Subcutaneous adipose tissue (tissue), 4 donors: ENCODE results near the gene CCDC102B. TPM values are rescaled to one million over a fixed set of nuclear protein-coding genes. Genes with fewer than 3 reads are reported as not detected.

Experiments
- small RNA-seq: library from RNA; depleted of rRNA; stranded (forward); fragments of <200 nt; gene quantifications from one replicate; pipeline ENCODE3, GENCODE V24; 2016
- total RNA-seq, 4 donors: library from RNA; depleted of rRNA; stranded (reverse); fragments of >200 nt; gene quantifications; one replicate each; pipeline ENCODE4 v1.1.0, GENCODE V29; 2016
- TF ChIP-seq, protein P1 (sequence below): fragments of 450-650 bp; IDR thresholded peaks from one replicate; pipeline ENCODE4 v1.5.1; 2016; ENCODE audit warnings: low read depth, mild to moderate bottlenecking, control low read depth, antibody characterized with exemption, moderate library complexity

The CCDC102B gene
- total RNA-seq, 4 donors from 2014 or later, result 4.7 to 13.8 (median 12.6) TPM

DNA sequence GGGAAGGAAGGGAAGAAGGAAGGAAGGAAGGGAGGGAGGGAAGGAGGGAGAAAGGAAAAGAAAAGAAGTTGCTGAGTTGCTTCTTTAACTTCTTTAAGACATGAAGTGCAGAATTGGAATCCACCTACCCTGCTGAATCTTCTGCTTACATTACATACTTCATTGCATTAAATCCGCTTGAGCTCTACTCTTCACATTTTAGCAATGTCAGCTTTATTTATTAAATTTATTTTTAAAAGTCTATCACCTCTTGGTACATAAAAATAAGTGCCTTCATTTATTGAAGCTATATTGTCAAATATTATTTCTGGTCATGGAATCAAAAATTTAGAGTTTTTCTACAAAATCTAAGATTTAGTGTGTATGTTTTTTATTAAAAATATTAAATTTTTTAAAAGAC is 284.6 kb downstream of the CCDC102B start:
- TF ChIP-seq, protein P1, sequence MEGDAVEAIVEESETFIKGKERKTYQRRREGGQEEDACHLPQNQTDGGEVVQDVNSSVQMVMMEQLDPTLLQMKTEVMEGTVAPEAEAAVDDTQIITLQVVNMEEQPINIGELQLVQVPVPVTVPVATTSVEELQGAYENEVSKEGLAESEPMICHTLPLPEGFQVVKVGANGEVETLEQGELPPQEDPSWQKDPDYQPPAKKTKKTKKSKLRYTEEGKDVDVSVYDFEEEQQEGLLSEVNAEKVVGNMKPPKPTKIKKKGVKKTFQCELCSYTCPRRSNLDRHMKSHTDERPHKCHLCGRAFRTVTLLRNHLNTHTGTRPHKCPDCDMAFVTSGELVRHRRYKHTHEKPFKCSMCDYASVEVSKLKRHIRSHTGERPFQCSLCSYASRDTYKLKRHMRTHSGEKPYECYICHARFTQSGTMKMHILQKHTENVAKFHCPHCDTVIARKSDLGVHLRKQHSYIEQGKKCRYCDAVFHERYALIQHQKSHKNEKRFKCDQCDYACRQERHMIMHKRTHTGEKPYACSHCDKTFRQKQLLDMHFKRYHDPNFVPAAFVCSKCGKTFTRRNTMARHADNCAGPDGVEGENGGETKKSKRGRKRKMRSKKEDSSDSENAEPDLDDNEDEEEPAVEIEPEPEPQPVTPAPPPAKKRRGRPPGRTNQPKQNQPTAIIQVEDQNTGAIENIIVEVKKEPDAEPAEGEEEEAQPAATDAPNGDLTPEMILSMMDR, result no peak

DNA sequence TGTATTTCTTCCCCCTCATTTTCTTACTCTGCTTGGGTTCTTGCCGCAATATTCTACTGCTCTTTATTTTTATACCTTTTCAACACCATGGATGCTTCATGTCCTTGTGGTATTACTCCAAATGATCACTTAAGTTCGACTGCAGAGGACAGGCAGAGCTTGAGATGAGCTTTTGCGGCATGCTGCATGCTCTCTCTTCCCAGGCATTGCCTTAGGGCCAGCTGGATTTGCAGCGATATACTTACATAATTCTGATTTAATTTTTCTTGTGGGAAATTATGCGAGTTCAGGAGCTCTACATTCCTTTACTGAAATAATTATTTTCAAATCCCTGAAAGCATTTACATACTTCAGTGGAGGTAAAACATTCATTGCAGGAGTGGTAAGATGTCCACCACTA is 288.1 kb downstream of the CCDC102B start:
- TF ChIP-seq, protein P1, result no peak

DNA sequence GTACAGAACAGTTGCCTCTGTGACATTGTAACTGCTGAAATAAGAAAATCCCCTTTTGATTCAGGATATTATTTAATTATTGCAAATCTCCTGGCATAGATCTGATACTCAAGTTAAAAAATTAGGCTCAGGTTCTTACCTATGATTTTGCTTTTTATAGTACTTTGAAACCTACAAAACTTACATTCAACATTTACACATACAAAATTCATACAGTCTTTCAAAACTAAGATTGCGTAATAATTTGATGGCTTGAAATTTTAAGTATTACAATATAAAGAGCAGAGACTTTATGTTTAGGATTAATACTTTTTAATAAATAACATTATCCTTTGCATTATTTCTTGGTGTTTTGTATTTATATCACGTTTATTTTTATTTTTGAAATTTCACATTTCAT is 291.1 kb downstream of the CCDC102B start:
- TF ChIP-seq, protein P1, result no peak

DNA sequence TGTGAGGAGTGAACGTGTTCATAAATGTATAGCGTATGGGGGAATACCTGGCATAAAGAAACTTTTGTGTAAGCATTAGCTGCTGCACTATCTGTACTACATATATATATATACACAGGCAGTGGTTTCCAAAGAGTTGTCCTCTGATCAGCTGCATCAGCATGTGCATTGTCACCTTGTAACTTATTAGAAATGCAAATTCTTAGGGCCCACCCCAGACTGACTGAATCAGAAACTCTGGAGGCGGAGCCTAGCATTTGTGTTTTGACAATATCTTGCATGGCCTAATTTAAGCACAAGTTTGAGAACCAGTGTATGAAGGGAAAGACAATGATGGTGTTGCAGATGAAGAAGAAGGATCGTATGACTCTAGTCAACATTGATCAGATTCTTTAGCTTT is 299.5 kb downstream of the CCDC102B start:
- TF ChIP-seq, protein P1, result no peak

DNA sequence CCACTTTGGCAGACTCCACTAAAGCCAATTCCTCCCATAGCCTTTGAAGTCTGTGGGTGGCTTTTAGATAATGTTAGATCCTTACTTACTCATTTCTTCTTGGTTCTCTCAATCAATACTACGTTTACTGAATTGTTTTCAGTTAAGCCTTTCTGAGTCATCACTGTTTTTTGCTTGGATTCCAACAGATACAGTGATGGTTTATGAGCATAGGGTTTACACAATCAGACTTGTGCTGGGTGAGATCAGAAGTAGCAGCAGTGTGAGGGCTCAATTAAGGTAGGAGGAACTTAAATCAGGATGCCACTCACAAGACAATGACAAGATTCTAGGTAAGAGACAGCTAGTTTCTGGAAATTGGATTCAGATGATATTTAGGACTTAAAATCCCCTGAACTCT is 305.1 kb downstream of the CCDC102B start:
- TF ChIP-seq, protein P1, result no peak

Small RNAs within 50 kb of the gene (small RNA-seq; reads per million reads assigned to genes)
- gene RNU6-39P, result not detected

Other genes with a start within 250 kb of the CCDC102B start
- gene TMX3, start 83.0 kb upstream of the CCDC102B start, total RNA-seq, result 10 to 100 TPM; 44.6 to 89.8 (median 58.8) TPM